Gastrocnemius medialis (tissue), 4 donors: Measurements from ENCODE around the gene ESAM.

Source experiments
- CTCF ChIP-seq, 5 experiments: fragments of 450-650 bp in 3 of 5; fragments of 200-600 bp in 2 of 5; sonication (generic) in 2 of 5; IDR thresholded peaks in 4 of 5; conservative IDR thresholded peaks in 1 of 5; 1 replicate in 4 of 5; 2 replicates in 1 of 5; pipeline ENCODE4 v1.5.1; 2016 to 2019; ENCODE audit warnings: antibody characterized with exemption in 5 of 5, mild to moderate bottlenecking in 3 of 5, moderate library complexity in 3 of 5
- POLR2A ChIP-seq, 2 donors: fragments of 450-650 bp; IDR thresholded peaks; one replicate each; pipeline ENCODE4 v1.6.1; 2017; ENCODE audit warnings: antibody characterized with exemption in 2 of 2, mild to moderate bottlenecking in 2 of 2, moderate library complexity in 2 of 2

- TF ChIP-seq CTCF (IDR thresholded peaks at IDR 0.05 in 4 of 5, conservative IDR thresholded peaks at IDR 0.05 in 1 of 5) (no peak), POLR2A (IDR thresholded peaks at IDR 0.05) (no peak)
Observed at GRCh38 chr11:124707829-124708228, 54.3 kb downstream of the ESAM start.
